Gastrocnemius medialis (tissue), 4 donors: ENCODE data around the gene THEM5. TPM values are rescaled to one million over a fixed set of nuclear protein-coding genes. Genes with fewer than 3 reads are reported as not detected.

ENCODE experiments used
- ATAC-seq, 2 donors: fragments of 150-250 bp; one replicate each; pipeline ENCODE4 v1.9.1; 2016
- DNase-seq, 2 donors: peaks; one replicate each; pipeline ENCODE4 v3.0.0-alpha.2; 2019
- H3K27ac ChIP-seq, 4 donors: fragments of 200-600 bp; sonication (generic); 1 replicate in 1 of 4; 2 replicates in 3 of 4; pipeline ENCODE4 v1.5.1; 2016 to 2018; ENCODE audit warnings: mild to moderate bottlenecking in 2 of 4, moderate library complexity in 1 of 4
- H3K27me3 ChIP-seq, 3 donors: fragments of 200-600 bp; sonication (generic) in 2 of 3; 1 replicate in 1 of 3; 2 replicates in 2 of 3; pipeline versions ENCODE4 v1.5.1 to v1.6.0; 2016 to 2019; ENCODE audit warnings: mild to moderate bottlenecking in 1 of 3, moderate library complexity in 1 of 3
- H3K36me3 ChIP-seq, 2 donors: fragments of 200-600 bp; sonication (generic) in 1 of 2; one replicate each; pipeline ENCODE4 v1.5.1; 2017 to 2018
- H3K4me1 ChIP-seq, 2 donors: fragments of 200-600 bp; sonication (generic) in 1 of 2; one replicate each; pipeline ENCODE4 v1.5.1; 2016 to 2017; ENCODE audit warnings: mild to moderate bottlenecking in 2 of 2
- H3K4me3 ChIP-seq, 4 donors: fragments of 200-600 bp; sonication (generic) in 3 of 4; 1 replicate in 1 of 4; 2 replicates in 3 of 4; pipeline ENCODE4 v1.5.1; 2016 to 2019; ENCODE audit warnings: mild to moderate bottlenecking in 2 of 4
- H3K9me3 ChIP-seq, 3 donors: fragments of 200-600 bp; sonication (generic) in 2 of 3; 1 replicate in 1 of 3; 2 replicates in 2 of 3; pipeline ENCODE4 v1.5.1; 2016 to 2019
- POLR2A ChIP-seq, 2 donors: fragments of 450-650 bp; IDR thresholded peaks; one replicate each; pipeline ENCODE4 v1.6.1; 2017; ENCODE audit warnings: antibody characterized with exemption in 2 of 2, mild to moderate bottlenecking in 2 of 2, moderate library complexity in 2 of 2
- in situ Hi-C, 4 donors: fragments of 200-750 bp; cut with MboI; loops; one replicate each; pipeline versions ENCODE4 v1.15.0 to v1.8.0; 2017; ENCODE audit warnings: low sequenced_read_pairs in 4 of 4
- intact Hi-C: fragments of 100-400 bp; cut with DNase I; formaldehyde crosslinking; loops from one replicate; pipeline ENCODE4 v1.15.1; 2023; ENCODE audit warnings: low total_unique reads
- total RNA-seq, 4 donors: library from RNA; depleted of rRNA; stranded (reverse); fragments of >200 nt; gene quantifications; one replicate each; pipeline versions ENCODE4 v1.1.0 to v1.2.3, GENCODE V29; 2016
- TF ChIP-seq, protein P1 (sequence below), 5 experiments: fragments of 450-650 bp in 3 of 5; fragments of 200-600 bp in 2 of 5; sonication (generic) in 2 of 5; IDR thresholded peaks in 4 of 5; conservative IDR thresholded peaks in 1 of 5; 1 replicate in 4 of 5; 2 replicates in 1 of 5; pipeline ENCODE4 v1.5.1; 2016 to 2019; ENCODE audit warnings: antibody characterized with exemption in 5 of 5, mild to moderate bottlenecking in 3 of 5, moderate library complexity in 3 of 5

THEM5 gene
- total RNA-seq, 4 donors from 2014 or later, result not detected

DNA sequence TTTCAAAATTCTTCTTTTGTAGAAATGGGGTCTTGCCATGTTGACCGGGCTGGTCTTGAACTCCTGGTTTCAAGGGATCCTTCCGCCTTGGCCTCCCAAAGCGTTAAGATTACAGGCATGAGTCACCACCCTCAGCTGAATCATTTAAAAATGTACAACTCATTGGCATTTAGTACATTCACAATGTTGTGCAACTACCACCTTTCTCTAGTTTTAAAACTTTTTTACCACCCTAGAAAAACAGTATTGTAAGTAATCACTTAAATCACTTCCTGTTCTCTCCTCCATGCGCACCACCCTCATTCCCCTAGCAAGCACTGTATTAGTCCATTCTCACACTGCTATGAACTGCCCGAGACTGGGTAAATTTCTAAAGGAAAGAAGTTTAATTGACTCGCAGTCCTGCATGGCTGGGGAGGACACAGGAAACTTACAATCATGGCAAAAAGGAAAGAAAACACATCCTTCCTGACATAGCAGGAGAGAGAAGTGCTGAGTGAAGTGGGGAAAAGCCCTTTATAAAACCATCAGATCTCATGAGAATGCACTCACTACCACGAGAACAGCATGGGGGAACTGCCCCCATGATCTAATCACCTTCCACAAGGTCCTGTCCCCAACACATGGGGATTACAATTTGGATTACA is 14.4 kb upstream of the THEM5 start:
- Histone ChIP-seq H3K9me3 (no peaks in the 10 kb centered on the region), H3K4me3 (no peak overlapping the region)
- ATAC-seq, result no peak

DNA sequence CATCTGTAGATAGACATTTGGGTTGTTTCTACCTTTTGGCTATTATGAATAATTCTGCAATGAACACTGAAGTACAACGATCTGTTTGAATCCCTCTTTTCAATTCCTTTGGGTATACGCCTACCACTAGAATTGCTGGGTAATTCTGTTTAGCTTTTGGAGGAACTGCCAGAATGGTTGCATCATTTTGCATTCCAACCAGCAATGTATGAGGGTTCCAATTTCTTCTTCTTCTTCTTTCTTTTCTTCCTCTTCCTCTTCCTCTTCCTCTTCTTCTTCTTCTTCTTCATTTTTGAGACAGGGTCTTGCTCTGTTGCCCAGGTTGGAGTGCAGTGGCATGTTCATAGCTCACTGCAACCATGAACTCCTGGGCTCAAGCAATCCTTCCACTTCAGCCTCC is 13.8 kb upstream of the THEM5 start:
- no peak for ATAC-seq
- no peak for DNase-seq
- Histone ChIP-seq H3K4me1 (no peaks in the 10 kb centered on the region), H3K36me3 (no peaks in the 10 kb centered on the region), H3K27ac (no peak overlapping the region), H3K27me3 (no peaks in the 10 kb centered on the region), H3K9me3 (no peaks in the 10 kb centered on the region), H3K4me3 (no peak overlapping the region)
- TF ChIP-seq POLR2A (IDR thresholded peaks at IDR 0.05), result no peak
- TF ChIP-seq, protein P1, sequence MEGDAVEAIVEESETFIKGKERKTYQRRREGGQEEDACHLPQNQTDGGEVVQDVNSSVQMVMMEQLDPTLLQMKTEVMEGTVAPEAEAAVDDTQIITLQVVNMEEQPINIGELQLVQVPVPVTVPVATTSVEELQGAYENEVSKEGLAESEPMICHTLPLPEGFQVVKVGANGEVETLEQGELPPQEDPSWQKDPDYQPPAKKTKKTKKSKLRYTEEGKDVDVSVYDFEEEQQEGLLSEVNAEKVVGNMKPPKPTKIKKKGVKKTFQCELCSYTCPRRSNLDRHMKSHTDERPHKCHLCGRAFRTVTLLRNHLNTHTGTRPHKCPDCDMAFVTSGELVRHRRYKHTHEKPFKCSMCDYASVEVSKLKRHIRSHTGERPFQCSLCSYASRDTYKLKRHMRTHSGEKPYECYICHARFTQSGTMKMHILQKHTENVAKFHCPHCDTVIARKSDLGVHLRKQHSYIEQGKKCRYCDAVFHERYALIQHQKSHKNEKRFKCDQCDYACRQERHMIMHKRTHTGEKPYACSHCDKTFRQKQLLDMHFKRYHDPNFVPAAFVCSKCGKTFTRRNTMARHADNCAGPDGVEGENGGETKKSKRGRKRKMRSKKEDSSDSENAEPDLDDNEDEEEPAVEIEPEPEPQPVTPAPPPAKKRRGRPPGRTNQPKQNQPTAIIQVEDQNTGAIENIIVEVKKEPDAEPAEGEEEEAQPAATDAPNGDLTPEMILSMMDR (IDR thresholded peaks at IDR 0.05 in 4 of 5, conservative IDR thresholded peaks at IDR 0.05 in 1 of 5), result no peak
- intact Hi-C loops, result no loop called here
- in situ Hi-C loops, result no loop called here

More for the DNA sequence above, 14.4 kb upstream of the THEM5 start:
- Histone ChIP-seq H3K27ac (no peak overlapping the region), H3K36me3 (no peaks in the 10 kb centered on the region), H3K4me1 (no peaks in the 10 kb centered on the region), H3K27me3 (no peaks in the 10 kb centered on the region)
- TF ChIP-seq POLR2A (IDR thresholded peaks at IDR 0.05), result no peak
- TF ChIP-seq, protein P1 (IDR thresholded peaks at IDR 0.05 in 4 of 5, conservative IDR thresholded peaks at IDR 0.05 in 1 of 5), result no peak
- no peak for DNase-seq
- intact Hi-C loops, result no loop called here
- in situ Hi-C loops, result no loop called here

DNA sequence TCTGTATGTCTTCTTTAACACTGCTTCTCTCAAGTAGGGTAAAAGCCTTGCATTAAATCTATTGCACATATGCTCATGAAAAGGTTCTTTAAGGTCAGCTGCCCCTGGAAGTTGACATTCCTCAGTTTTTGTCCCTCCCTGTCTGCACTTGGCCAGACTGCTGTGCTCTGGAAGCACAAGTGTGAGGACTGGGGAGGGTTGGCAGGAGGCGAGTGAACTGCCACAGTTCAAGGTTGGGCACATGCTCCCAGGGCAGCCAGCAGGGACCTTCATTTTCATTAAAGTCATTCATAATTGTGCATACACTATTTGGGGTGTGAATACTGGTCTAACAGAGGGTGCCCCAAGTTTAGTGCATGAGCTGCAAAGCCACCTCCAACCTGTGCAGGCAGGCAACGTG is 10.9 kb upstream of the THEM5 start:
- TF ChIP-seq POLR2A (IDR thresholded peaks at IDR 0.05), result no peak
- TF ChIP-seq, protein P1 (IDR thresholded peaks at IDR 0.05 in 4 of 5, conservative IDR thresholded peaks at IDR 0.05 in 1 of 5), result no peak
- Histone ChIP-seq H3K4me1 (no peaks in the 10 kb centered on the region), H3K4me3 (no peak overlapping the region), H3K27me3 (no peaks in the 10 kb centered on the region), H3K9me3 (no peaks in the 10 kb centered on the region), H3K27ac (no peak overlapping the region), H3K36me3 (no peaks in the 10 kb centered on the region)
- intact Hi-C loops, result no loop called here
- no peak for DNase-seq
- no peak for ATAC-seq
- in situ Hi-C loops, result no loop called here

DNA sequence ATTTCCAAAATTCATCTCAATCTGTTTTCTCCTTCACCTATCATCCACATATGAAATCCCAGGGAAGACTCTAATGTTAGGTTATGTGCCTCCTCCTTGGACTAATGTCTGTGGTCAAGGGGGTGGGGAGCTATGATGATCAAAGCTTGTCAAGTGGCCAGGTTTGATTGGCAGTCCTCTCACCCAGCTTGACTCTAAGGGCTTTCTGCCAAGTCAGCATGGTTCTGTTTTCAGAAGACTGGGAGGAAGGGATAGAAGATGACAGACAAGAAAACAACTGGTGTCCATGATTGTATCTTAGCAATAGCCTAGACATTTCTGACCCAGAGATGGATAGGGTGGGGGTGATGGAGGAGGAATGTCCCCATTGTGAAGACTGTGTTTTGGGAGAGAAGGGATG is 9.1 kb upstream of the THEM5 start:
- in situ Hi-C loops (no loop called here), intact Hi-C loops (no loop called here)
- Histone ChIP-seq H3K4me3 (no peak overlapping the region), H3K4me1 (no peaks in the 10 kb centered on the region), H3K36me3 (no peaks in the 10 kb centered on the region), H3K9me3 (no peaks in the 10 kb centered on the region), H3K27ac (no peak overlapping the region), H3K27me3 (no peaks in the 10 kb centered on the region)
- ATAC-seq (no peak), DNase-seq (no peak)
- TF ChIP-seq POLR2A (IDR thresholded peaks at IDR 0.05), result no peak
- TF ChIP-seq, protein P1 (IDR thresholded peaks at IDR 0.05 in 4 of 5, conservative IDR thresholded peaks at IDR 0.05 in 1 of 5), result no peak
